ENCODE measurements around the gene LSG1. TPM values are rescaled to one million over a fixed set of nuclear protein-coding genes. Genes with fewer than 3 reads are reported as not detected.

Gene LSG1
- total and polyA plus RNA-seq, 2 of the 13 experiments (the other 11 are each of a cell fraction or from before 2014, with no cell fraction given), result 21.4 to 32.1 TPM

- TF ChIP-seq E2F5 (CRISPR knock-in tag; conservative IDR thresholded peaks at IDR 0.05) (no peak), SMC3 (IDR thresholded peaks at IDR 0.05; ENCODE audit: low read length) (peak; percentile 94), ZNF331 (CRISPR knock-in tag; IDR thresholded peaks at IDR 0.05) (no peak; the same call in 1 of the 2 replicates), ZSCAN29 (CRISPR knock-in tag; conservative IDR thresholded peaks at IDR 0.05) (no peak), ZNF672 (CRISPR knock-in tag; IDR thresholded peaks at IDR 0.05) (no peak), TEAD3 (CRISPR knock-in tag; optimal IDR thresholded peaks at IDR 0.05; ENCODE audit: borderline replicate concordance) (peak; percentile 44), THAP9 (CRISPR knock-in tag; IDR thresholded peaks at IDR 0.05; ENCODE audit: borderline replicate concordance) (peak; percentile 31; the same call in 1 of the 2 replicates), TAF1 (CRISPR knock-in tag; IDR thresholded peaks at IDR 0.05) (no peak), REPIN1 (CRISPR knock-in tag; IDR thresholded peaks at IDR 0.05; ENCODE audit: borderline replicate concordance, low read depth) (peak; percentile 55; the same call in 1 of the 2 replicates), SNAI1 (CRISPR knock-in tag; IDR thresholded peaks at IDR 0.05; ENCODE audit: borderline replicate concordance) (no peak), ZNF761 (CRISPR knock-in tag; conservative IDR thresholded peaks at IDR 0.05) (no peak), ZBTB38 (CRISPR knock-in tag; IDR thresholded peaks at IDR 0.05) (0 out of 2 replicates have a peak, but pooled peaks have one; percentile 15), DR1 (CRISPR knock-in tag; IDR thresholded peaks at IDR 0.05) (no peak), MTERF4 (CRISPR knock-in tag; IDR thresholded peaks at IDR 0.05) (no peak), ZHX1 (CRISPR knock-in tag; IDR thresholded peaks at IDR 0.05; ENCODE audit: low read depth) (no peak), SRSF9 (IDR thresholded peaks at IDR 0.05; ENCODE audit: borderline replicate concordance, insufficient read depth, low read depth, low read length, poor library complexity, severe bottlenecking) (no peak), ZNF747 (CRISPR knock-in tag; IDR thresholded peaks at IDR 0.05; ENCODE audit: borderline replicate concordance) (no peak), ZNF549 (CRISPR knock-in tag; IDR thresholded peaks at IDR 0.05) (no peak), STAT6 (CRISPR knock-in tag; IDR thresholded peaks at IDR 0.05; ENCODE audit: borderline replicate concordance) (no peak)
These were observed 10.8 kb upstream of the LSG1 start (continued) for GRCh38 chr3:194682694-194683310.

Data from HepG2 (cell line).